DOHH2 (cell line): ENCODE measurements around the gene ISCA1.
"Not testable (repeated sequence)": the region's sequence is repeated elsewhere in the genome, so short reads cannot be mapped to it uniquely, and the experiment has no call there.

Source experiments
- H3F3A ChIP-seq: fragments of 200-600 bp; sonication (generic), shearing (Covaris generic); 2 replicates; pipeline ENCODE4 v1.6.0; 2016; ENCODE audit warnings: antibody characterized with exemption, mild to moderate bottlenecking; ENCODE audit not compliant: control insufficient read depth, insufficient read depth
- H3K27ac ChIP-seq: fragments of 200-600 bp; sonication (generic); 2 replicates; pipeline ENCODE4 v1.5.1; 2014; ENCODE audit warnings: low read depth, mild to moderate bottlenecking, low read length, moderate library complexity
- H3K27me3 ChIP-seq: fragments of 200-600 bp; sonication (generic); 2 replicates; pipeline ENCODE4 v1.6.1; 2014; ENCODE audit warnings: mild to moderate bottlenecking, low read length, mixed read lengths; ENCODE audit not compliant: control insufficient read depth
- H3K36me3 ChIP-seq: fragments of 200-600 bp; sonication (generic); 2 replicates; pipeline ENCODE4 v1.6.1; 2014; ENCODE audit warnings: mild to moderate bottlenecking, low read length, moderate library complexity, mixed read lengths; ENCODE audit not compliant: control insufficient read depth
- H3K4me1 ChIP-seq: fragments of 200-600 bp; sonication (generic); 2 replicates; pipeline ENCODE4 v1.6.1; 2014; ENCODE audit warnings: mild to moderate bottlenecking, low read length, mixed read lengths; ENCODE audit not compliant: control insufficient read depth
- H3K4me2 ChIP-seq: fragments of 200-600 bp; sonication (generic); 2 replicates; pipeline ENCODE4 v1.6.0; 2014; ENCODE audit warnings: mild to moderate bottlenecking, low read length, moderate library complexity
- H3K4me3 ChIP-seq: fragments of 200-600 bp; sonication (generic); 2 replicates; pipeline ENCODE4 v1.5.1; 2014; ENCODE audit warnings: mild to moderate bottlenecking, low read length, mixed read lengths
- H3K79me2 ChIP-seq: fragments of 200-600 bp; sonication (generic); 2 replicates; pipeline ENCODE4 v1.6.1; 2014; ENCODE audit warnings: mild to moderate bottlenecking, low read length, mixed read lengths; ENCODE audit not compliant: control insufficient read depth
- H3K9me2 ChIP-seq: fragments of 200-600 bp; sonication (generic); replicated peaks from 2 replicates; pipeline ENCODE4 v1.6.1; 2014; ENCODE audit warnings: mild to moderate bottlenecking, low read length, mixed read lengths; ENCODE audit not compliant: control insufficient read depth
- H3K9me3 ChIP-seq: fragments of 200-600 bp; sonication (generic); 2 replicates; pipeline ENCODE4 v1.6.1; 2014; ENCODE audit warnings: antibody characterized with exemption, low read length, mixed read lengths; ENCODE audit not compliant: control insufficient read depth, insufficient read depth
- H4K20me1 ChIP-seq: fragments of 200-600 bp; sonication (generic); 2 replicates; pipeline ENCODE4 v1.6.0; 2014; ENCODE audit warnings: low read depth, mild to moderate bottlenecking, antibody characterized with exemption, low read length, moderate library complexity; ENCODE audit not compliant: control insufficient read depth, insufficient read depth
- EZH2phosphoT487 ChIP-seq: fragments of 200-600 bp; sonication (generic); IDR thresholded peaks from 2 replicates; pipeline ENCODE4 v1.6.1; 2017; ENCODE audit warnings: borderline replicate concordance, mild to moderate bottlenecking, antibody characterized with exemption, low read length, moderate library complexity, mixed read lengths
- TF ChIP-seq, protein P1 (sequence below): fragments of 200-600 bp; sonication (generic); IDR thresholded peaks from one replicate; pipeline ENCODE4 v1.5.1; 2014; ENCODE audit warnings: antibody characterized with exemption, mild to moderate bottlenecking, low read depth, low read length; ENCODE audit not compliant: poor library complexity, severe bottlenecking

Gene ISCA1

DNA sequence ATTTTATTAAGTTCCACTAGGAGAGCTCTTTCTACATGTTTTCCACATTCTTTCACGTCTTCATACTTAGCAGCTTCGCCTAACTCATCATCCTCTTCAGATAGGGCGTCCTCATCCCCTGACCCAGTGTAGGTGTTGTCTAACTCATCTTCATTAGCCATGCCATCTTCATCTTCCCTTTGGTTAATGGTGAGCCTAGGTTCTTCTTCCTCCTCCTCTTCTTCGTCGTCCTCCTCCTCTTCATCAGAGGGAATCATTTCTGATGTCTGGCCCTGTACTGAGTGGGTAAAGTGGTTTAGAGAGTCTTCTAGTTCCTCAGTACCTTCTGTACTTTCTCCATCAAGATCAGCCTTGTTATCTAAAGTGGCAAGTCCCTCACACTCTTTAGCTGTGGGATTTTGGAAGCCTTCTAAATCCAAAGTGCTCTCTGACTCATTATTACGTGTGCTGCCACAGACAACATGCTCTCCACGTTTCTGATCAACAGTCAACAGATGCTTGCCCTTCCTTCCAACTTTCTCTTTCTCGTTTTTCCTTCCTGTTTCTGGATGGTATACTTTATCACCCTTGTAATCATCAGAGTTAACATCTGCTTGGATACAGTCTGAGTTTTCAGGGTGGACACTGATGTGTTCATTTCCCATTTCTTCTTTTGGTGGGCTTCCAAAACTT is 40.8 kb upstream of the ISCA1 start:
- Histone ChIP-seq H3K27ac (no peak overlapping the region), H3K4me3 (no peak overlapping the region), H3K4me1 (peaks cover 17% of the 10 kb centered on the region), H3K4me2 (no peak overlapping the region), H3K36me3 (peaks cover 96% of the 10 kb centered on the region), H4K20me1 (no peaks in the 10 kb centered on the region), H3K79me2 (no peaks in the 10 kb centered on the region), H3K9me2 (no peaks in the 10 kb centered on the region), H3K9me3 (no peaks in the 10 kb centered on the region), H3K27me3 (no peaks in the 10 kb centered on the region), H3F3A (no peaks in the 10 kb centered on the region)
- no peak for TF ChIP-seq EZH2phosphoT487
- TF ChIP-seq, protein P1, sequence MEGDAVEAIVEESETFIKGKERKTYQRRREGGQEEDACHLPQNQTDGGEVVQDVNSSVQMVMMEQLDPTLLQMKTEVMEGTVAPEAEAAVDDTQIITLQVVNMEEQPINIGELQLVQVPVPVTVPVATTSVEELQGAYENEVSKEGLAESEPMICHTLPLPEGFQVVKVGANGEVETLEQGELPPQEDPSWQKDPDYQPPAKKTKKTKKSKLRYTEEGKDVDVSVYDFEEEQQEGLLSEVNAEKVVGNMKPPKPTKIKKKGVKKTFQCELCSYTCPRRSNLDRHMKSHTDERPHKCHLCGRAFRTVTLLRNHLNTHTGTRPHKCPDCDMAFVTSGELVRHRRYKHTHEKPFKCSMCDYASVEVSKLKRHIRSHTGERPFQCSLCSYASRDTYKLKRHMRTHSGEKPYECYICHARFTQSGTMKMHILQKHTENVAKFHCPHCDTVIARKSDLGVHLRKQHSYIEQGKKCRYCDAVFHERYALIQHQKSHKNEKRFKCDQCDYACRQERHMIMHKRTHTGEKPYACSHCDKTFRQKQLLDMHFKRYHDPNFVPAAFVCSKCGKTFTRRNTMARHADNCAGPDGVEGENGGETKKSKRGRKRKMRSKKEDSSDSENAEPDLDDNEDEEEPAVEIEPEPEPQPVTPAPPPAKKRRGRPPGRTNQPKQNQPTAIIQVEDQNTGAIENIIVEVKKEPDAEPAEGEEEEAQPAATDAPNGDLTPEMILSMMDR, result no peak

GRCh38 chr9:86321373-86321772 is 39.0 kb upstream of the ISCA1 start:
- no peak overlapping the region for H3K4me3 ChIP-seq
- no peak for TF ChIP-seq EZH2phosphoT487
- H3F3A ChIP-seq, result no peaks in the 10 kb centered on the region
- peaks cover 17% of the 10 kb centered on the region for H3K4me1 ChIP-seq
- no peak overlapping the region for H3K4me2 ChIP-seq
- no peaks in the 10 kb centered on the region for H3K9me3 ChIP-seq
- H3K36me3 ChIP-seq, result peaks cover 95% of the 10 kb centered on the region
- no peaks in the 10 kb centered on the region for H4K20me1 ChIP-seq
- no peaks in the 10 kb centered on the region for H3K79me2 ChIP-seq
- H3K27ac ChIP-seq, result no peak overlapping the region
- no peaks in the 10 kb centered on the region for H3K27me3 ChIP-seq
- no peaks in the 10 kb centered on the region for H3K9me2 ChIP-seq

DNA sequence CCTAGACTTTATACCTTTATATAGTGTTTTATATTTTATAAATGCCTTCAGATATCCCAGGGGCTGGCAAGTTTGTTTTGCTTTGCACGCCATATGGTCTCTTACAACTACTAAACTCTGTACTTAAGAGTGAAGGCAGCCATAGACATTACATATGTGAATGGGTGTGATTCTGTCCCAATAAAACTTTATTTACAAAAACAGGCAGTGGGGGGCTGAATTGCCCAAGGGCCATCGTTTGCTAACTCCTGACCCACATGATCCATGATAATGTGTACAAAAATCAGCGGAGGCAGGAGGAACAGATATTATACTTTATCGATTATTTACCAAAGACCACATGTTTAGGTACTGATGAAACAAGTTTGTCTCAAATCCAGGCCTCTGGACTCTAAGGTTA is 35.8 kb upstream of the ISCA1 start:
- no peaks in the 10 kb centered on the region for H3K27me3 ChIP-seq
- no peak overlapping the region for H3K4me2 ChIP-seq
- no peak overlapping the region for H3K27ac ChIP-seq
- H3K79me2 ChIP-seq, result no peaks in the 10 kb centered on the region
- TF ChIP-seq, protein P1, result no peak
- TF ChIP-seq EZH2phosphoT487, result no peak
- no peaks in the 10 kb centered on the region for H4K20me1 ChIP-seq
- H3K9me2 ChIP-seq, result no peaks in the 10 kb centered on the region
- no peaks in the 10 kb centered on the region for H3K4me1 ChIP-seq
- no peaks in the 10 kb centered on the region for H3K9me3 ChIP-seq
- no peaks in the 10 kb centered on the region for H3F3A ChIP-seq
- H3K4me3 ChIP-seq, result no peak overlapping the region
- peaks cover 95% of the 10 kb centered on the region for H3K36me3 ChIP-seq

DNA sequence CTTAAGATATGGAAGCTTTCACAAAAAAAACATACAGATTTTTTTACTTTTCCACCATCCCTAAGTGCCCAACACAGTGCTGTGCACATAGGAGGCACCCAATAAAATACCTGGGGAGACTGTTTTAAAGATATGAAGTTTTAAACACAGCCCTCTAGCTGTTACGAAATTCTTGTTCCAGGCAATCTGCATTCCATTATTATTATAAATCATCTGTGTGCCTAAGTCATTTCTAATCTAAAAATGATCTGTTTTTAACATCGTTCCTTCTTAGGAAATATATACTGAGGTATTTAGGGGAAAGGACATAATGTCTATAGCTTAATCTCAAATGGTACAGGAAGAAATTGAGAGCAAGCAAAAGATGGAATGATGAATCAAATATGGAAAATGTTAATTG is 32.7 kb upstream of the ISCA1 start:
- Histone ChIP-seq H3K27me3 (no peaks in the 10 kb centered on the region), H3K4me2 (no peak overlapping the region), H4K20me1 (no peaks in the 10 kb centered on the region), H3K36me3 (peaks cover 79% of the 10 kb centered on the region), H3K27ac (no peak overlapping the region), H3K4me3 (no peak overlapping the region), H3K9me2 (no peaks in the 10 kb centered on the region), H3F3A (no peaks in the 10 kb centered on the region), H3K9me3 (no peaks in the 10 kb centered on the region), H3K79me2 (no peaks in the 10 kb centered on the region), H3K4me1 (no peaks in the 10 kb centered on the region)
- TF ChIP-seq, protein P1, result no peak

- H4K20me1 ChIP-seq, H3K79me2 ChIP-seq, H3K27me3 ChIP-seq, H3K9me3 ChIP-seq, H3K4me2 ChIP-seq, H3K4me1 ChIP-seq, H3K27ac ChIP-seq, H3F3A ChIP-seq, H3K9me2 ChIP-seq, H3K4me3 ChIP-seq: not testable (repeated sequence)
- H3K36me3 ChIP-seq, result peaks cover 80% of the 10 kb centered on the region
Observed at GRCh38 chr9:86312959-86313358, 30.6 kb upstream of the ISCA1 start.
